ENCODE data around the gene DNM2. TPM values are rescaled to one million over a fixed set of nuclear protein-coding genes. Genes with fewer than 3 reads are reported as not detected.

The DNM2 gene
- total and polyA plus RNA-seq, 9 of the 15 experiments (the other 6 are each of a cell fraction or from before 2014, with no cell fraction given): 2.2 to 161 (median 72.6) TPM

DNA sequence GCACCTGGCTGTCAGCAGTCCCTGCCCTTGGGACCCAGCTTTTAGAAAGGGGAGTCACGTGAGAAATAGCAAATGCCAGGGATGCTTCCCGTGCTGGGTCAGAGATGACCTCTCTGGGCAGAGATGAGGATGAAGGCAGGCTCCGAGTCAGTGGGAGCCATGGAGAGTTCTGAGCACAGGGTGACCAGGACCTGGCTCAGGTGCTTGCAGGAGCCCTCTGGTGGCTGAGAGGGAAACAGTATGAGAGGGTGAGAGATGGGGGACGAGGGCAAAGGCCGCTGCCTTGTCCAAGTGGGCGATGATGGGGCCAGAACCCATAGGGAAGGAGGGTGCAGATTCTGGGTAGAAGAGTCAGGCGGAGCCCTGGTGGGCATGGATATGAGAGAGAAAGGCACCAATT is 102.3 kb downstream of the DNM2 start (continued):
- TF ChIP-seq TFAP4 (CRISPR knock-in tag; IDR thresholded peaks at IDR 0.05; ENCODE audit: borderline replicate concordance) (0 out of 2 replicates have a peak, but pooled peaks have one; percentile 34), MYC (IDR thresholded peaks at IDR 0.05; ENCODE audit: low read depth, low read length) (no peak), MYC (CRISPR knock-in tag; IDR thresholded peaks at IDR 0.05; ENCODE audit: borderline replicate concordance, low read depth) (no peak), BHLHE40 (IDR thresholded peaks at IDR 0.05; ENCODE audit: low read length) (no peak), SMC3 (conservative IDR thresholded peaks at IDR 0.05; ENCODE audit: insufficient read depth, low read depth, low read length) (peak; percentile 49; the same call in 1 of the 2 replicates)
- TF ChIP-seq, protein P1, sequence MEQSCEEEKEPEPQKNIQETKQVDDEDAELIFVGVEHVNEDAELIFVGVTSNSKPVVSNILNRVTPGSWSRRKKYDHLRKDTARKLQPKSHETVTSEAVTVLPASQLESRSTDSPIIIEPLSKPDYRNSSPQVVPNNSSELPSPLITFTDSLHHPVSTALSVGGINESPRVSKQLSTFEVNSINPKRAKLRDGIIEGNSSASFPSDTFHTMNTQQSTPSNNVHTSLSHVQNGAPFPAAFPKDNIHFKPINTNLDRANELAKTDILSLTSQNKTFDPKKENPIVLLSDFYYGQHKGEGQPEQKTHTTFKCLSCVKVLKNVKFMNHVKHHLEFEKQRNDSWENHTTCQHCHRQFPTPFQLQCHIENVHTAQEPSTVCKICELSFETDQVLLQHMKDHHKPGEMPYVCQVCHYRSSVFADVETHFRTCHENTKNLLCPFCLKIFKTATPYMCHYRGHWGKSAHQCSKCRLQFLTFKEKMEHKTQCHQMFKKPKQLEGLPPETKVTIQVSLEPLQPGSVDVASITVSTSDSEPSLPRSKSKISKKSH (CRISPR knock-in tag; IDR thresholded peaks at IDR 0.05): no peak

DNA sequence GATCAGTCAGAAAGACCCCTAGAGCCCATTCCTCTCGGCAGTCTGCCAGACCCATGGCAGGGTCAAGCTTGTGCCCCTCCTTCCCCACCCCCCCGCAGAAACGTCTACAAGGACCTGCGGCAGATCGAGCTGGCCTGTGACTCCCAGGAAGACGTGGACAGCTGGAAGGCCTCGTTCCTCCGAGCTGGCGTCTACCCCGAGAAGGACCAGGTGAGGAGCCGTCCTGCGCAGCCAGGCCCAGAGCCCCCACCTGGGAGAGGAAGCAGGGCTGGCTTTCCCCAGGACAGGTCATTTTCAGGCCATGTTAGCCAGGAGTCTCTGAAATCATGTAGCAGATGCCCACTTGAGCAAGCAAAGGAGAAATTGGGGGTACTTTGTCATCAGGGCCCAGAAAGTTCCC is 105.8 kb downstream of the DNM2 start:
- ChIA-PET POLR2A (interaction anchor here (5.4 kb wide), 1 partner anchor 9 kb away, joined by 58 read pairs; the partner anchor contains the start of gene TMED1), CTCF (ENCODE audit: low intra/inter-chr PET ratio) (no interaction called here)
- no peak overlapping the region for H3K9ac ChIP-seq (ENCODE audit: insufficient read depth in 1 of 2, low read depth in 2 of 2, low read length in 2 of 2)
- no peaks in the 10 kb centered on the region for H3K9me3 ChIP-seq (replicated peaks; ENCODE audit: control insufficient read depth, insufficient read depth, low read depth, low read length)
- H3K27me3 ChIP-seq (ENCODE audit: control insufficient read depth in 2 of 2, insufficient read depth in 2 of 2, low read length in 2 of 2): no peaks in the 10 kb centered on the region
- ATAC-seq (no peak), DNase-seq (ENCODE audit: extremely low read depth in 1 of 4, low spot score in 3 of 4) (no peak), FAIRE-seq (no peak)
- no peak overlapping the region for H2AFZ ChIP-seq (ENCODE audit: low read depth, low read length)
- no peak overlapping the region for H3K4me3 ChIP-seq
- H3K36me3 ChIP-seq (ENCODE audit: control insufficient read depth, insufficient read depth, low read length): peaks cover 75% of the 10 kb centered on the region; the same call in 2 of the 3 replicates
- in situ Hi-C loops (cut with MboI) (no loop called here), intact Hi-C loops (cut with micrococcal nuclease) (no loop called here)
- H4K20me1 ChIP-seq (replicated peaks; ENCODE audit: control insufficient read depth, insufficient read depth, low read length): peaks cover 7% of the 10 kb centered on the region; the same call in 1 of the 2 replicates
- H3K4me1 ChIP-seq (replicated peaks in 1 of 2; ENCODE audit: control insufficient read depth in 2 of 2, insufficient read depth in 2 of 2, low read length in 2 of 2): peaks cover 12 to 31% of the 10 kb centered on the region in 2 experiments; a peak in 4 of 5 replicates
- no peaks in the 10 kb centered on the region; the same call in 2 of the 3 replicates for H3K79me2 ChIP-seq (ENCODE audit: control insufficient read depth, insufficient read depth, low read length)
- no peak overlapping the region for H3K4me2 ChIP-seq (ENCODE audit: insufficient read depth, low read length)
- TF ChIP-seq, protein P2, sequence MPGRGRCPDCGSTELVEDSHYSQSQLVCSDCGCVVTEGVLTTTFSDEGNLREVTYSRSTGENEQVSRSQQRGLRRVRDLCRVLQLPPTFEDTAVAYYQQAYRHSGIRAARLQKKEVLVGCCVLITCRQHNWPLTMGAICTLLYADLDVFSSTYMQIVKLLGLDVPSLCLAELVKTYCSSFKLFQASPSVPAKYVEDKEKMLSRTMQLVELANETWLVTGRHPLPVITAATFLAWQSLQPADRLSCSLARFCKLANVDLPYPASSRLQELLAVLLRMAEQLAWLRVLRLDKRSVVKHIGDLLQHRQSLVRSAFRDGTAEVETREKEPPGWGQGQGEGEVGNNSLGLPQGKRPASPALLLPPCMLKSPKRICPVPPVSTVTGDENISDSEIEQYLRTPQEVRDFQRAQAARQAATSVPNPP (IDR thresholded peaks at IDR 0.05; ENCODE audit: borderline replicate concordance, insufficient read depth, insufficient read length): no peak
- TF ChIP-seq GATA2 (CRISPR knock-in tag; IDR thresholded peaks at IDR 0.05): no peak
- TF ChIP-seq JUN (IDR thresholded peaks at IDR 0.05; ENCODE audit: borderline replicate concordance, low read depth, low read length): no peak
- TF ChIP-seq JUN (CRISPR knock-in tag; IDR thresholded peaks at IDR 0.05; ENCODE audit: borderline replicate concordance): no peak
- TF ChIP-seq POLR2H (tag; IDR thresholded peaks at IDR 0.05; ENCODE audit: low read depth): no peak
- no peak for TF ChIP-seq TAF15 (IDR thresholded peaks at IDR 0.05; ENCODE audit: low read depth, low read length)
- TF ChIP-seq ZNF740 (CRISPR knock-in tag; IDR thresholded peaks at IDR 0.05): no peak
- TF ChIP-seq ZNF740 (tag; IDR thresholded peaks at IDR 0.05): no peak
- TF ChIP-seq POLR2G (IDR thresholded peaks at IDR 0.05; ENCODE audit: low read depth, low read length): peak; percentile 24; the same call in 1 of the 2 replicates
- no TSS peak for BruUV-seq (replicated peaks)
- WGBS (ENCODE audit: insufficient coverage, low coverage, missing lambda C conversion rate): 90% methylated on average over 11 of the region's 12 CpGs
- H3K9me1 ChIP-seq (ENCODE audit: control insufficient read depth, insufficient read depth, low read length): no peaks in the 10 kb centered on the region
- H3K27ac ChIP-seq (ENCODE audit: extremely low read depth, low read depth, low read length): no peak overlapping the region
